Heart left ventricle (tissue), 16 donors: Measurements from ENCODE around the gene ZBTB47. TPM values are rescaled to one million over a fixed set of nuclear protein-coding genes. Genes with fewer than 3 reads are reported as not detected.
A peak's percentile ranks its signal among the peaks of the same experiment; 100 is the strongest.

Experiments
- ATAC-seq, 4 donors: fragments of 200-7000 bp; cut with Tn5 transposase; one replicate each; pipeline ENCODE4 v1.9.1; 2020 to 2022; ENCODE audit warnings: moderate library complexity in 4 of 4, mild to moderate bottlenecking in 3 of 4, moderate number of reproducible peaks in 1 of 4
- DNase-seq, 5 donors: peaks; one replicate each; pipeline ENCODE4 v3.0.0-alpha.2; 2020
- H3K27ac ChIP-seq, 12 donors: fragments of 200-600 bp; sonication (generic) in 4 of 12; one replicate each; pipeline versions ENCODE4 v1.5.0 to v1.8.0; 2016 to 2022; ENCODE audit warnings: mild to moderate bottlenecking in 2 of 12
- H3K27me3 ChIP-seq, 9 donors: fragments of 200-600 bp; sonication (generic) in 2 of 9; one replicate each; pipeline versions ENCODE4 v1.5.1 to v1.8.0; 2016 to 2022; ENCODE audit warnings: mild to moderate bottlenecking in 3 of 9
- H3K36me3 ChIP-seq, 9 donors: fragments of 200-600 bp; sonication (generic) in 2 of 9; one replicate each; pipeline versions ENCODE4 v1.5.0 to v1.8.0; 2018 to 2022; ENCODE audit warnings: mild to moderate bottlenecking in 2 of 9
- H3K4me1 ChIP-seq, 12 donors: fragments of 200-600 bp; sonication (generic) in 4 of 12; one replicate each; pipeline versions ENCODE4 v1.5.0 to v1.8.0; 2016 to 2022; ENCODE audit warnings: mild to moderate bottlenecking in 3 of 12
- H3K4me3 ChIP-seq, 12 donors: fragments of 200-600 bp; sonication (generic) in 4 of 12; one replicate each; pipeline versions ENCODE4 v1.5.0 to v1.8.0; 2017 to 2022; ENCODE audit warnings: mild to moderate bottlenecking in 9 of 12, moderate library complexity in 4 of 12
- H3K9me3 ChIP-seq, 12 donors: fragments of 200-600 bp; sonication (generic) in 4 of 12; one replicate each; pipeline versions ENCODE4 v1.5.0 to v1.8.0; 2016 to 2022; ENCODE audit warnings: mild to moderate bottlenecking in 1 of 12
- CTCF ChIP-seq, 12 donors: fragments of 200-600 bp; sonication (generic) in 4 of 12; IDR thresholded peaks; one replicate each; pipeline versions ENCODE4 v1.5.0 to v1.8.0; 2018 to 2022; ENCODE audit warnings: antibody characterized with exemption in 12 of 12, mild to moderate bottlenecking in 5 of 12
- POLR2A ChIP-seq, 2 donors: fragments of 450-650 bp; IDR thresholded peaks; one replicate each; pipeline ENCODE4 v1.6.1; 2017; ENCODE audit warnings: antibody characterized with exemption in 2 of 2, mild to moderate bottlenecking in 2 of 2, moderate library complexity in 2 of 2
- WGBS, 4 donors: extraction: QIAGEN DNeasy Blood & Tissue Kit in 2 of 4; methylation state at CpG; one replicate each; pipeline versions ENCODE4 v1.1.5 to v1.1.7; 2013 to 2018; 5-methylcytosine and 5-hydroxymethylcytosine counted together
- intact Hi-C, 10 donors: fragments of 100-400 bp; cut with DNase I; formaldehyde crosslinking; loops; one replicate each; pipeline versions ENCODE4 v1.11.1 to v1.14.2; 2022
- polyA plus RNA-seq, 2 donors: library from polyadenylated mRNA; stranded (reverse); fragments of 200-250 nt; gene quantifications; one replicate each; pipeline ENCODE4 v1.2.3, GENCODE V29; 2013
- total RNA-seq, 9 donors: library from RNA; depleted of rRNA in 2 of 9; stranded (reverse); fragments of >200 nt in 2 of 9; fragmentation: NEBNext Ultra II Directional in 3 of 9; extraction: Animal tissue kit (Norgen Biotek cat#: 25700) in 3 of 9; gene quantifications; one replicate each; pipeline versions ENCODE4 v1.1.0 to v1.2.4, GENCODE V29; 2016 to 2023
- donor health status: ischemic (EF 13 %, LVEDD 7.1; RV severe dilation, severe dysfunction).
- donor health status: healthy with polysubstance abuse.
- donor health status: DM: no; HTN: yes; CAD: no.
- donor health status: DM: no; HTN: no; CAD: no.
- donor health status: ischemic (EF 25% LVEDD 6.9; RV normal size, moderate dysfunction).
- donor health status: ischemic (EF 25% LVEDD 5.7; RV mildly dilated, moderate dysfunction).
- donor health status: healthy.
- donor health status: DM: yes; HTN: yes; CAD: no.
- donor health status: ischemic (EF 35%, LVEDD 5.7; RV mildly dilated, moderate dysfunction).
- donor health status: nonischemic (EF 11% LVEDD 7.7; RV severe dilation, severe dysfunction).
- donor health status: DM: yes; HTN: yes; CAD: no.
- donor health status: PGD.
- donor health status: ischemic (EF 29% LVEDD 5.4; RV normal size, mild dysfunction).
- donor health status: nonischemic (EF 23%, LVEDD 6.1; RV moderate dilation, normal function).

The ZBTB47 gene
- total and polyA plus RNA-seq, 11 donors: 76.6 to 184 (median 125) TPM

GRCh38 chr3:42655980-42656679 lies 2.6 kb downstream of the ZBTB47 start:
- Histone ChIP-seq H3K36me3 (peaks cover 0 to 17% (median 9%) of the 10 kb centered on the region in 9 donors), H3K4me3 (peak overlapping the region in 3 of 12 donors; percentile 68 to 99 (median 95)), H3K9me3 (no peaks in the 10 kb centered on the region), H3K27ac (peak overlapping the region in 9 of 12 donors; percentile 87 to 99 (median 97)), H3K27me3 (no peaks in the 10 kb centered on the region), H3K4me1 (peaks cover 11 to 89% (median 52%) of the 10 kb centered on the region in 12 donors)
- 83 to 86% (median 84%) methylated on average over 6 of the region's 6 CpGs for WGBS, 4 donors
- ATAC-seq: peak in 1 of 4 donors; percentile 12
- DNase-seq: peak in 1 of 5 donors; percentile 11
- intact Hi-C loops: loop anchor here in 6 of 10 donors (2.0 to 10.0 kb wide), 5 partner anchors 29 to 91 kb away; partner anchors contain the start of genes HHATL (in 3 of the 6), KLHL40 (in 1 of the 6) and SEC22C (in 1 of the 6)
- TF ChIP-seq CTCF (IDR thresholded peaks at IDR 0.05) (no peak), POLR2A (IDR thresholded peaks at IDR 0.05) (no peak)

- intact Hi-C loops: loop anchor here in 5 of 10 donors (5.0 to 10.0 kb wide), 4 partner anchors 45 to 90 kb away; partner anchors contain the start of genes HHATL (in 3 of the 5) and SEC22C (in 1 of the 5)
- no peak for TF ChIP-seq CTCF (IDR thresholded peaks at IDR 0.05)
- no peak for TF ChIP-seq POLR2A (IDR thresholded peaks at IDR 0.05)
- WGBS, 4 donors: 79 to 90% (median 84%) methylated on average over 8 to 9 of the region's 9 CpGs
- no peaks in the 10 kb centered on the region for H3K27me3 ChIP-seq
- peaks cover 0 to 17% (median 10%) of the 10 kb centered on the region in 9 donors for H3K36me3 ChIP-seq
- ATAC-seq (no peak), DNase-seq (no peak)
- H3K4me1 ChIP-seq: peaks cover 11 to 85% (median 45%) of the 10 kb centered on the region in 12 donors
- no peak overlapping the region for H3K4me3 ChIP-seq
- peak overlapping the region in 7 of 12 donors; percentile 11 to 98 (median 96) for H3K27ac ChIP-seq
- no peaks in the 10 kb centered on the region for H3K9me3 ChIP-seq
Observed at GRCh38 chr3:42656680-42657610, 3.4 kb downstream of the ZBTB47 start.

GRCh38 chr3:42657675-42658074 lies 4.2 kb downstream of the ZBTB47 start:
- WGBS, 4 donors: 73 to 89% (median 86%) methylated on average over 3 to 4 of the region's 4 CpGs
- Histone ChIP-seq H3K27me3 (no peaks in the 10 kb centered on the region), H3K27ac (peak overlapping the region in 4 of 12 donors; percentile 24 to 98 (median 36)), H3K4me3 (no peak overlapping the region), H3K4me1 (peaks cover 5 to 78% (median 37%) of the 10 kb centered on the region in 12 donors), H3K9me3 (no peaks in the 10 kb centered on the region), H3K36me3 (peaks cover 0 to 18% (median 12%) of the 10 kb centered on the region in 9 donors)
- DNase-seq (no peak), ATAC-seq (no peak)
- TF ChIP-seq POLR2A (IDR thresholded peaks at IDR 0.05) (no peak), CTCF (IDR thresholded peaks at IDR 0.05) (no peak)
- intact Hi-C loops: loop anchor here in 5 of 10 donors (2.0 to 10.0 kb wide), 5 partner anchors 45 to 90 kb away; partner anchors contain the start of genes HHATL (in 3 of the 5) and SEC22C (in 1 of the 5)
